Measurements from ENCODE around the gene HDAC7.

Gene HDAC7

GRCh38 chr12:47819896-47820630 is at the start of gene HDAC7:
Gene HDAC7, minus strand, starts transcription at chr12:47819903. Its CDS starts 118 bp downstream, at chr12:47819785.
- DNase-seq (ENCODE audit: low read depth) = no peak

- no peak for DNase-seq (ENCODE audit: low read depth)
Observed at GRCh38 chr12:47868552-47869031, 48.9 kb upstream of the HDAC7 start.

- no peak for DNase-seq (ENCODE audit: low read depth)
Observed at GRCh38 chr12:47868041-47868440, 48.3 kb upstream of the HDAC7 start.

- DNase-seq (ENCODE audit: low read depth) = no peak
Observed at GRCh38 chr12:47867495-47867941, 47.8 kb upstream of the HDAC7 start.

- DNase-seq (ENCODE audit: low read depth) = no peak
Observed at GRCh38 chr12:47864646-47865235, 45.0 kb upstream of the HDAC7 start.

- DNase-seq (ENCODE audit: low read depth) = no peak
Observed at GRCh38 chr12:47863985-47864384, 44.3 kb upstream of the HDAC7 start.

GRCh38 chr12:47863467-47863866 is 43.8 kb upstream of the HDAC7 start:
- DNase-seq (ENCODE audit: low read depth) = no peak

GRCh38 chr12:47862881-47863280 is 43.2 kb upstream of the HDAC7 start:
- no peak for DNase-seq (ENCODE audit: low read depth)

GRCh38 chr12:47862167-47862750 is 42.6 kb upstream of the HDAC7 start:
- DNase-seq (ENCODE audit: low read depth) = no peak

- no peak for DNase-seq (ENCODE audit: low read depth)
Observed at GRCh38 chr12:47860873-47861272, 41.2 kb upstream of the HDAC7 start.

GRCh38 chr12:47860279-47860841 is 40.7 kb upstream of the HDAC7 start:
- no peak for DNase-seq (ENCODE audit: low read depth)

- no peak for DNase-seq (ENCODE audit: low read depth)
Observed at GRCh38 chr12:47858511-47859266, 39.0 kb upstream of the HDAC7 start.

GRCh38 chr12:47856721-47857575 is 37.2 kb upstream of the HDAC7 start:
- DNase-seq (ENCODE audit: low read depth) = no peak

GRCh38 chr12:47856094-47856493 is 36.4 kb upstream of the HDAC7 start:
- no peak for DNase-seq (ENCODE audit: low read depth)

GRCh38 chr12:47855502-47855901 is 35.8 kb upstream of the HDAC7 start:
- no peak for DNase-seq (ENCODE audit: low read depth)

GRCh38 chr12:47854531-47854930 is 34.8 kb upstream of the HDAC7 start:
- no peak for DNase-seq (ENCODE audit: low read depth)

GRCh38 chr12:47852096-47852571 is 32.4 kb upstream of the HDAC7 start:
- DNase-seq (ENCODE audit: low read depth) = no peak

- DNase-seq (ENCODE audit: low read depth) = no peak
Observed at GRCh38 chr12:47851303-47851952, 31.7 kb upstream of the HDAC7 start.

- no peak for DNase-seq (ENCODE audit: low read depth)
Observed at GRCh38 chr12:47850153-47851084, 30.7 kb upstream of the HDAC7 start.
